ENCODE data around the gene LHX4. TPM values are rescaled to one million over a fixed set of nuclear protein-coding genes. Genes with fewer than 3 reads are reported as not detected.

LHX4 gene
- not detected in 2 replicates for total RNA-seq

DNA sequence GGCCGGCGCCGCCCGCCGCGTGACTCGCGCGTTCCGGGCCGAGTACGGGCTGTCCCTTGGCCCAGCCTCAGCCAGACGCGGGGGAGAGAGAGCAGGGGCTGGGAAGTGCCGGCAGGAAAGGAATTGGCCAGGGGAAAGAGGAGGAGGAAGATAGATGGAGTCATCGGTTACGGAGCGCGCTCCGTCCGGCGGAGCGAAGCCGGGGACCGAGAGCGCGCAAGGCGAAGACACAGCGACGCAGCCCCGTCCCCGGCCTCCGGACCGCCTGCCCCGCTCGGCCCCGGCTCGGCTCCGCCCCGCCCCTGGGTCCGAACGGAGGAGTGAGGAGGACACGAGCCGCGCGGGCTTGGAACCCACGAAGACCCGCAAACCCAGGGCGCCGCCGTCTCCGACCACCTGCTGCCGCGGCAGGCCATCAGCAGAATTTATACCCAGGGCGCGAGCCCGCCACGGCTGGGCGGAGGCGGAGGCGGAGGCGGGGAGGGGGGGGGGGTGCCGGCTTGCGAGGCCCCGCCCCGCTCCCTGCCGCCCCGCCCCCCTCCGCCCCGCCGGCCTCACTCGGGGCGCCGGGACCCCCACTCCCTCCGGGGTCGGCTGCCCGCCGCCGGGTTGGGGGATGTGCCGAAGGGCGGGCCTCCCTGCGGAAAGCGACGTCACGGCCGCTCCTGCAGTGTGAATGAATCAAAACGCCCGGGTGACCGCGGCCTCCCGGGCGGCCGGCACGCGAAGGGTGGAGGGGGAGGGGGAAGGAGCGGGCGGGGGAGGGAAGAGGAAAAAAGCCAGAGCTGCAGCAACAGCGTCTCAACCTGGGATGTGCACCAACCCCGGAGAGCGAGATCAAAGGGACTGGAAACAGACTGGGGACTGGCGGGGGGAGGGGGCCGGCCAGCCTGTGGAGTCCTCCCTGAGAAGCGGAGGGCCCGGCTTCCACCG lies at the start of gene LHX4:
Gene LHX4 (plus strand): TSS at position 782 of the 933 bp plus-strand sequence. CDS start 266 bp downstream, outside the sequence.

Other genes starting within 250 kb of the LHX4 start
- gene QSOX1, start 75.4 kb upstream of the LHX4 start, total RNA-seq = 53.6 and 60.2 TPM in 2 replicates